HG03354 (cell line): ENCODE data around the gene RNF180.
"Not testable (repeated sequence)": the region's sequence is repeated elsewhere in the genome, so short reads cannot be mapped to it uniquely, and the experiment has no call there.

Experiments used
- ATAC-seq: cut with Tn5 transposase; IDR thresholded peaks from one replicate; pipeline ENCODE4 v1.9.1; 2021; ENCODE audit warnings: mild to moderate bottlenecking; ENCODE audit not compliant: unreplicated experiment, poor library complexity, severe bottlenecking

Gene RNF180

GRCh38 chr5:64166201-64166959 lies 737 bp downstream of the RNF180 start:
- ATAC-seq = peak; percentile 45

GRCh38 chr5:64176301-64176700 lies 10.7 kb downstream of the RNF180 start:
- no peak for ATAC-seq

- no peak for ATAC-seq
Measured at GRCh38 chr5:64180661-64181343, 15.2 kb downstream of the RNF180 start.

GRCh38 chr5:64181440-64181839 lies 15.8 kb downstream of the RNF180 start:
- no peak for ATAC-seq

GRCh38 chr5:64183956-64184355 lies 18.3 kb downstream of the RNF180 start:
- ATAC-seq = no peak

GRCh38 chr5:64184832-64185231 lies 19.2 kb downstream of the RNF180 start:
- ATAC-seq = no peak

- ATAC-seq = no peak
Measured at GRCh38 chr5:64188776-64189175, 23.1 kb downstream of the RNF180 start.

GRCh38 chr5:64190562-64191306 lies 25.1 kb downstream of the RNF180 start:
- peak; percentile 65 for ATAC-seq

- no peak for ATAC-seq
Measured at GRCh38 chr5:64195981-64196380, 30.3 kb downstream of the RNF180 start.

- ATAC-seq = no peak
Measured at GRCh38 chr5:64199425-64199824, 33.8 kb downstream of the RNF180 start.

GRCh38 chr5:64201996-64202395 lies 36.4 kb downstream of the RNF180 start:
- ATAC-seq = no peak

- no peak for ATAC-seq
Measured at GRCh38 chr5:64206653-64207052, 41.0 kb downstream of the RNF180 start.

GRCh38 chr5:64207978-64208377 lies 42.3 kb downstream of the RNF180 start:
- no peak for ATAC-seq

GRCh38 chr5:64209353-64209752 lies 43.7 kb downstream of the RNF180 start:
- ATAC-seq = no peak

GRCh38 chr5:64210866-64211265 lies 45.2 kb downstream of the RNF180 start:
- ATAC-seq = no peak

- no peak for ATAC-seq
Measured at GRCh38 chr5:64213011-64213410, 47.4 kb downstream of the RNF180 start.

- no peak for ATAC-seq
Measured at GRCh38 chr5:64213531-64213930, 47.9 kb downstream of the RNF180 start.

GRCh38 chr5:64214132-64214531 lies 48.5 kb downstream of the RNF180 start:
- ATAC-seq = no peak

- ATAC-seq = no peak
Measured at GRCh38 chr5:64221911-64222310, 56.3 kb downstream of the RNF180 start.

- not testable (repeated sequence) for ATAC-seq
Measured at GRCh38 chr5:64225286-64225981, 59.8 kb downstream of the RNF180 start.
